Myometrial cell (primary cell): Measurements from ENCODE around the gene SMARCAD1. TPM values are rescaled to one million over a fixed set of nuclear protein-coding genes. Genes with fewer than 3 reads are reported as not detected.

Source experiments
- total RNA-seq: library from RNA; depleted of rRNA; stranded (reverse); fragments of >200 nt; gene quantifications from 2 replicates; pipeline ENCODE4 v1.2.3, GENCODE V29; 2015

Gene SMARCAD1, protein sequence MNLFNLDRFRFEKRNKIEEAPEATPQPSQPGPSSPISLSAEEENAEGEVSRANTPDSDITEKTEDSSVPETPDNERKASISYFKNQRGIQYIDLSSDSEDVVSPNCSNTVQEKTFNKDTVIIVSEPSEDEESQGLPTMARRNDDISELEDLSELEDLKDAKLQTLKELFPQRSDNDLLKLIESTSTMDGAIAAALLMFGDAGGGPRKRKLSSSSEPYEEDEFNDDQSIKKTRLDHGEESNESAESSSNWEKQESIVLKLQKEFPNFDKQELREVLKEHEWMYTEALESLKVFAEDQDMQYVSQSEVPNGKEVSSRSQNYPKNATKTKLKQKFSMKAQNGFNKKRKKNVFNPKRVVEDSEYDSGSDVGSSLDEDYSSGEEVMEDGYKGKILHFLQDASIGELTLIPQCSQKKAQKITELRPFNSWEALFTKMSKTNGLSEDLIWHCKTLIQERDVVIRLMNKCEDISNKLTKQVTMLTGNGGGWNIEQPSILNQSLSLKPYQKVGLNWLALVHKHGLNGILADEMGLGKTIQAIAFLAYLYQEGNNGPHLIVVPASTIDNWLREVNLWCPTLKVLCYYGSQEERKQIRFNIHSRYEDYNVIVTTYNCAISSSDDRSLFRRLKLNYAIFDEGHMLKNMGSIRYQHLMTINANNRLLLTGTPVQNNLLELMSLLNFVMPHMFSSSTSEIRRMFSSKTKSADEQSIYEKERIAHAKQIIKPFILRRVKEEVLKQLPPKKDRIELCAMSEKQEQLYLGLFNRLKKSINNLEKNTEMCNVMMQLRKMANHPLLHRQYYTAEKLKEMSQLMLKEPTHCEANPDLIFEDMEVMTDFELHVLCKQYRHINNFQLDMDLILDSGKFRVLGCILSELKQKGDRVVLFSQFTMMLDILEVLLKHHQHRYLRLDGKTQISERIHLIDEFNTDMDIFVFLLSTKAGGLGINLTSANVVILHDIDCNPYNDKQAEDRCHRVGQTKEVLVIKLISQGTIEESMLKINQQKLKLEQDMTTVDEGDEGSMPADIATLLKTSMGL
- 14.4 and 15.9 TPM in 2 replicates for total RNA-seq

DNA sequence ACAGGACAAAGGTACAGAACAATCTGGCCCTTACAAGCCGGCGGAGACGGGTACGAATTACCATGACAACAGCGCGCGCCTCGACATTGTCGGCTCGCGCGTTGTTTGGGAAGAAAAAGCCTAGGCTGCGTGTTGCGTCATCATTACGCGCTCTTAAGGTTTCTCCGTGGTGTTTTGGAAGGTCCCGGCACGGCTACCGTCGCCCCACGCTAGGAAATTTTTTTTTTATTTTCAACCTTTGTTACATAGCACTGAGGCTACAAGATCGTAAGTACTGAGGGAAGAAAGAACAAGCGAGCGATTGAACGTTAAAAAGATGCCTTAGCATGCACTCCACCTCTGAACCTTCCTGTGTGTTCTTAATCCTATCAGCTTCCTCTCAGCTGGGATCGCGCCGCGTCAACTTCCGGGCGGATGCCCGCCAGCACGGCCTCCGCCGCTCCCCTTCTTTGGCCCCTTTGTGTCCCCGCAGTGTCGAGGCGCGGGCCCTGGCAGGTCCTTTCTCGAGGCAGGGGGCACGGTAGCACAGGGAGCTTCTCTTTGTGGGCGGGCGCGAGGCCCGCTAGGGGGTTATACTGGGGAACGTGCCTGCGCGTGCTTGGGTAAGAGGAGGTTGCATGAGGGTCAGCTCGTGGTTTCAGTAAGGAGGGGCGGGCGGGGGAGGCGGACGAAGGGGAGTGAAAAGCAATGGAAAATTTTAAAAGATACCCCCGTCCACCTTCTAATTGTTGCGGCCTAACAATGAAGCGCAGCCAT lies at the start of gene SMARCAD1:
Gene SMARCAD1 (plus strand): TSS at position 397 of the 756 bp plus-strand sequence. CDS start 530 bp downstream, outside the sequence.

Other genes with a start within 250 kb of the SMARCAD1 start
- gene HPGDS, start 135.0 kb downstream of the SMARCAD1 start, total RNA-seq = not detected in 2 replicates
- gene PDLIM5, start 244.1 kb downstream of the SMARCAD1 start, total RNA-seq = 73.2 and 74.4 TPM in 2 replicates